ENCODE results near the gene CD151.

Gene CD151

GRCh38 chr11:863910-864827, 31.4 kb downstream of the CD151 start:
- TF ChIP-seq CTCF (IDR thresholded peaks at IDR 0.05; ENCODE audit: extremely low read depth, insufficient read depth, missing control alignments) = no peak
- in situ Hi-C loops (cut with MboI; ENCODE audit: low pct_unique_long_range_greater_than_20kb, low sequenced_read_pairs, unreplicated experiment) = no loop called here
- DNase-seq (ENCODE audit: low spot score) = no peak

- in situ Hi-C loops (cut with MboI; ENCODE audit: low pct_unique_long_range_greater_than_20kb, low sequenced_read_pairs, unreplicated experiment) = no loop called here
- DNase-seq (ENCODE audit: low spot score) = no peak
- no peak for TF ChIP-seq CTCF (IDR thresholded peaks at IDR 0.05; ENCODE audit: extremely low read depth, insufficient read depth, missing control alignments)
Observed at GRCh38 chr11:864898-865297, 32.1 kb downstream of the CD151 start.

GRCh38 chr11:865462-866430, 33.0 kb downstream of the CD151 start:
- in situ Hi-C loops (cut with MboI; ENCODE audit: low pct_unique_long_range_greater_than_20kb, low sequenced_read_pairs, unreplicated experiment) = no loop called here
- TF ChIP-seq CTCF (IDR thresholded peaks at IDR 0.05; ENCODE audit: extremely low read depth, insufficient read depth, missing control alignments) = no peak
- DNase-seq (ENCODE audit: low spot score) = no peak

GRCh38 chr11:866481-866880, 33.7 kb downstream of the CD151 start:
- TF ChIP-seq CTCF (IDR thresholded peaks at IDR 0.05; ENCODE audit: extremely low read depth, insufficient read depth, missing control alignments) = no peak
- in situ Hi-C loops (cut with MboI; ENCODE audit: low pct_unique_long_range_greater_than_20kb, low sequenced_read_pairs, unreplicated experiment) = no loop called here
- no peak for DNase-seq (ENCODE audit: low spot score)

- in situ Hi-C loops (cut with MboI; ENCODE audit: low pct_unique_long_range_greater_than_20kb, low sequenced_read_pairs, unreplicated experiment) = no loop called here
- no peak for TF ChIP-seq CTCF (IDR thresholded peaks at IDR 0.05; ENCODE audit: extremely low read depth, insufficient read depth, missing control alignments)
- no peak for DNase-seq (ENCODE audit: low spot score)
Observed at GRCh38 chr11:867856-868358, 35.2 kb downstream of the CD151 start.

- DNase-seq (ENCODE audit: low spot score) = no peak
- in situ Hi-C loops (cut with MboI; ENCODE audit: low pct_unique_long_range_greater_than_20kb, low sequenced_read_pairs, unreplicated experiment) = no loop called here
- TF ChIP-seq CTCF (IDR thresholded peaks at IDR 0.05; ENCODE audit: extremely low read depth, insufficient read depth, missing control alignments) = no peak
Observed at GRCh38 chr11:868394-868793, 35.6 kb downstream of the CD151 start.

Measured in GM13977 (cell line).